ENCODE measurements around the gene NCK2.

The NCK2 gene

DNA sequence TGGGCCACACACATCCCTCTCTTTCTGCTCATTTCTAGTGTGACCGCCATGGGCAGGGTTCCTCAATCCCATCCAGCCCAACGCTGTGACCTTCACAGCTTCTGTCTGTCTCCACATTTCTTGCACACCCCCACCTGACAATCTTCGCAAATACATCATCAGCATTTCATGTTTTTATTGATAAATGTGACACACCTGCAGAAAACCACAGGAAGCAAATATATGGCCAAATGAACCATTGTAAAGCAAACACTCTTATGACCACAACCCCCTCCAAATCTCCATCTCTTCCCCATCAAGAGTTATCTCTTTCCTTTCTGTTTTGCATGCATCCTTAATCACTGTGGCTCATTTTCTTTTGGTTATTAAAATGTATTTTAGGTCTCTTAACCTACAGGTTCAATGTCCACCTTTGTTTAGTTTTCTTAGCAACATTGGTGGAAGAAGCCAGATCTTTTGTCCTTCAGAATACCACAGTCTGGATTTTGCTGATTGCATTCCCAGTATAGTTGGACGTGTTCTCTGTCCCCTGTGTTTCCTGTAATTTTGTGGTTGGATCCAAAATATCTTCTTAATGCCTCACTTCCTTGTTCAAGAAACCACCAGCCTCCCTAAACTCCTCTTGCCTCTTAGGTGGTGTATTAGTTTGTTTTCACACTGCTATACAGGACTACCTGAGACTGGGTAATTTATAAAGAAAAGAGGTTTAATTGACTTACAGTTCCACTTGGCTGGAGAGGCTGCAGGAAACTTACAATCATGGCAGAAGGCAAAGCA is 9.8 kb upstream of the NCK2 start:
- DNase-seq (ENCODE audit: low read depth) = peak; percentile 39
- TF ChIP-seq, protein P1, sequence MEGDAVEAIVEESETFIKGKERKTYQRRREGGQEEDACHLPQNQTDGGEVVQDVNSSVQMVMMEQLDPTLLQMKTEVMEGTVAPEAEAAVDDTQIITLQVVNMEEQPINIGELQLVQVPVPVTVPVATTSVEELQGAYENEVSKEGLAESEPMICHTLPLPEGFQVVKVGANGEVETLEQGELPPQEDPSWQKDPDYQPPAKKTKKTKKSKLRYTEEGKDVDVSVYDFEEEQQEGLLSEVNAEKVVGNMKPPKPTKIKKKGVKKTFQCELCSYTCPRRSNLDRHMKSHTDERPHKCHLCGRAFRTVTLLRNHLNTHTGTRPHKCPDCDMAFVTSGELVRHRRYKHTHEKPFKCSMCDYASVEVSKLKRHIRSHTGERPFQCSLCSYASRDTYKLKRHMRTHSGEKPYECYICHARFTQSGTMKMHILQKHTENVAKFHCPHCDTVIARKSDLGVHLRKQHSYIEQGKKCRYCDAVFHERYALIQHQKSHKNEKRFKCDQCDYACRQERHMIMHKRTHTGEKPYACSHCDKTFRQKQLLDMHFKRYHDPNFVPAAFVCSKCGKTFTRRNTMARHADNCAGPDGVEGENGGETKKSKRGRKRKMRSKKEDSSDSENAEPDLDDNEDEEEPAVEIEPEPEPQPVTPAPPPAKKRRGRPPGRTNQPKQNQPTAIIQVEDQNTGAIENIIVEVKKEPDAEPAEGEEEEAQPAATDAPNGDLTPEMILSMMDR (conservative IDR thresholded peaks at IDR 0.05; ENCODE audit: low read depth, low read length) = no peak
- no peak overlapping the region for H3K4me3 ChIP-seq (ENCODE audit: low read depth, low read length)

DNA sequence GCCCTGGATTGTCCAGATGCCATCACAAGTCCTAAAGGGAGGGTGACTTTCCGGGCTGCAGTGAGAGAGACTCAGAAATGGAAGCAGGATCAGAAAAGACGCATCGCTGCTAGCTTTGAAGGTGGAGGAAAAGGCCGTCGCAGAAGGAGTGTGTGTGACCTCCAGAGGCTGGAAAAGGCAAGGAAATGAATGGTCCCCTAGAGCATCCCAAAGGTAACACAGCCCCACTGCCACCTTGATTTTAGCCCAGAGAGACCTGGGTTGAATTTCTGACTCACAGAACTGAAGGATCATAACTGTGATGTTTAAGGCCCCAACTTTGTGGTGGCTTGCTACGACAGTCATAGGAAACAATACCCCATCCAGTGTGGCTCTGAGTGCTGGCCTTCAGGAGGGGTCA is 8.6 kb upstream of the NCK2 start:
- TF ChIP-seq, protein P1 (conservative IDR thresholded peaks at IDR 0.05; ENCODE audit: low read depth, low read length) = no peak
- no peak for DNase-seq (ENCODE audit: low read depth)
- no peak overlapping the region for H3K4me3 ChIP-seq (ENCODE audit: low read depth, low read length)

DNA sequence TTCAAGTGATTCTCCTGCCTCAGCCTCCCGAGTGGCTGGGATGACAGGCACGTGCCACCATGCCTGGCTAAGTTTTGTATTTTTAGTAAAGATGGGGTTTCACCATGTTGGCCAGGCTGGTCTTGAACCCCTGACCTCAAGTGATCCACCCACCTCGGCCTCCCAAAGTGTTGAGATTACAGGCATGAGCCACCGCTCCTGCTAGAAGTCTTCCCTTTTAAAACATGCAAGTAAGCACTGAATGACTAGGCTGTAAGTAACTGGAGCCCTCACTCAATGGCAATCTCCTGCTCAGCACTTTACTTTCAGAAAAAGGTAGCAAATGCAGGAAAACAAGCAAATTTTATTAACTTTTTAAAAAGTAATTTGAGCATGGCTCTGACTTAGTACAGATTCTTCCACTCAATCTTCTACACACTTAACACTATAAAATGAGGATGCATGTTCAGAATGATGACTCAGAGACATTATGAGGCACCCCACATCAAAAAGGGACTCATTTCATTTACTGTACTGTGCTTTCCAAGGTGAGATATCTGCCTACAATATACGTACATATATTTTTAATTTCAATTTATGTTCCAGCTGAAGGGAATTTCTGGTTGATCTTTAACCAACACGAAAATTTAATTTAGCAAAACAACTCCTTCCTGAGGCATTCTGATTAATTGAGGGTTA is 6.6 kb upstream of the NCK2 start:
- no peak for DNase-seq (ENCODE audit: low read depth)
- TF ChIP-seq, protein P1 (conservative IDR thresholded peaks at IDR 0.05; ENCODE audit: low read depth, low read length) = no peak
- no peak overlapping the region for H3K4me3 ChIP-seq (ENCODE audit: low read depth, low read length)

DNA sequence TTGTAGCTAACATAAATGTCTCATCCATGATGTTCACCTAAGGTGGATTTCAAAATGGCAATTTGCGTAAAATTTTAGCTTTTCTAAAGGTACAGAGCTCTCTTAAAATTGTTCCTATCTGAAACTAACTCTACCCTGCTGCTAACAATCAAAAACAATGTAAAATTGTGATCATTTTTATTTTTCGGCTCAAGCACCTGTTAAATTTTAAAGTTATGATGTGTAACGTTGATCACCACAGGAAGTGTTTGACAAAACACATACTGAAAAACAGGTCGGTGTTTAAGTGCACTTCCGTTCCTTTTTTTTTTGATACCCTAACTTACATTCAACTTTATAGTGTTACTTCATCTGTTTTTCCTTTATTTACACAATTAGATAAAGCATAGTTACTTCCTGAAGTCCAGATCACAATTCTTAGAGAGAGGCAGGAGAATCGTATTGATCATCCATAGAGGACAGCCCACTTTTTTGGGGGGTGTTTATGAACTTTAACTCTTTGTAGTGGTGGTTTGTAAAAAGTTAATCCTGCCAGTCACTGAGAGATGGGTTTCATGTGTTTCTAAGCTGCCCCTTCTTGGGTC is 6.0 kb upstream of the NCK2 start:
- TF ChIP-seq, protein P1 (conservative IDR thresholded peaks at IDR 0.05; ENCODE audit: low read depth, low read length) = no peak
- H3K4me3 ChIP-seq (ENCODE audit: low read depth, low read length) = no peak overlapping the region
- no peak for DNase-seq (ENCODE audit: low read depth)

DNA sequence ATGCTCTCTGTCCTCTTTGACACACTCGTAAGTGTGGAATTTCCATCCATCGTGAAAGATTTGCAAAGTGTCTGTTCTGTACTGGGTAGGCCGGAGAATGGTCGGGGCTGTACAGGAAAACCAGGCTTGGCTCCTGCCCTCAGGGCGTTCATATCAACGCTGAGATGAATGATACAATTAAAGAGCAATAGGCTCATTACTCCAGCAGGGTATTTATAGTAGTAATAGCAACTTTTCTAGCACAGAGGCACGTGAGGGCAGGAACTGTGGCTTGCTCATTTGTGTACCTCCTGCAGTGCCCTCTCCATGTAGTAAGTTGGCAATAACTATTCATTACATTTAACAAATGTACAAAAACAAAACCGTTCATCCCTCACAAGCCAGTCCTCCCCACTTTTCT is 5.3 kb upstream of the NCK2 start:
- TF ChIP-seq, protein P1 (conservative IDR thresholded peaks at IDR 0.05; ENCODE audit: low read depth, low read length) = no peak
- H3K4me3 ChIP-seq (ENCODE audit: low read depth, low read length) = no peak overlapping the region
- DNase-seq (ENCODE audit: low read depth) = no peak

DNA sequence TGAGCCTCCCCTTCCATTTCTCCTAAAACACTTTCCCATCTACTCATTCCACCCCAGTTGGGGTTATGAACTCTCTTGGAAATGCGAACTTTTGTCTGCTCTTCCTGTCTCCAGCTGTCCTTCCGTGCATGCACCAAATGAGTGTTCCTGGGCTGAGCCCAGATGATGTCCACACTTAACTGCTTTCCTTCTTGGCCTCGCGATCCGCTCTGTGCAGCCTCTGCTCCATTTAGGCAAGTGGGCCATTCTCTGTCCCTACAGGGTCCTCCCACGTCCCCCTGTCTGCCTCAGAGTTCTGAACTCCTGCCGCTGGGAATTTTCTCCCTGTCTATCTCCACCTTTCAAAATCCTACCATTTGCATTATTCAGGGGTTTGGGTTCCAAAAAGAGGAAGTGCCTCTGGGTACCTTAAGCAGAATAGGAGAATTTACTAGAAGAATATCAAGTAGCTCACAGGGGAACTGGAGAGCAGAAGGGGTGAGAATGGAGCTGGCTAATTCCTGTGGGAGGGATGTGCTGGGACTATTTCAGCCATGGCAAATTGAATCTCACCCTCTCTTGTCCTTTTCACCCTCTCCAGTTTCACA is 4.7 kb upstream of the NCK2 start:
- no peak for DNase-seq (ENCODE audit: low read depth)
- H3K4me3 ChIP-seq (ENCODE audit: low read depth, low read length) = no peak overlapping the region
- TF ChIP-seq, protein P1 (conservative IDR thresholded peaks at IDR 0.05; ENCODE audit: low read depth, low read length) = no peak
